ENCODE results near the gene GLIS1. TPM values are rescaled to one million over a fixed set of nuclear protein-coding genes. Genes with fewer than 3 reads are reported as not detected.

Gene GLIS1
- polyA plus RNA-seq, 3 donors, result not detected

DNA sequence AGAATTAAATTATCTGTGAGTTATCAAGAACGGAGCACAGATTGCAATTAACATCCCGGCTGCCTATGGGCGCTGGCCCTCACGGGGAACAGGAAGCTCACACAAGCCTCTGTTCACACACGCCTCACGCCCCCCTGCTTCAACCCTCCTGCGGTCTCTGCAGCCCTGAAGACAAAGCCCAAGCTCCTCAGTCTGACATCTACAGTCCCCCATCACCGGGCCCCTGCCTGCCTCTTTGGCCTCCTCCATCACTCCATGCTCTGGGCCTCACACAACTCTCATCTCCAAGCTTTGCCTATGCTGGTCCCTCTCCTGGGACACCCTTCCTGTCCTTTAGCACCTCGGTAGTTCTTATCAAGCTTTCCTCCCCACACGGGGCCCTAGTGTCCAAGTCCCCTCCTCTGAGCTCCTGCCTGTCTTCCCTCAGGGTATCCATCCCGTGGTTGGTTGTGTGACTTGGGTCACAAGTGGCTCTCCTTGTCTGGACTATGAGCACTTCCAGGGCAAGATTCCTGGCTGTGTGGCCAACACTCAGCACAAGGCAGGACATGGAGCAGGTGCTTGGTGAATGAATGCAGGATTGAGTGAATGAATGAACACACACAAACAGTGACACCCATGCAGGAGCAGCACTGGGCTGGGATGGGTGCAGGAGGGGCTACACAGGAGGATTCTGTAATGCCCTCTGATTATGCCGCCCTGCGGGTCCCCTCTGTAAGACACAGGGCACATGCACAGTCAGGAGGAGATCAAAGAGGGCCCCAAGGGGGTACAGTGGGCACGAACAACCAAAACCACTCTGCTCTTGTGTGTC is 163.6 kb downstream of the GLIS1 start:
- 31% methylated on average over 12 of the region's 14 CpGs for WGBS (ENCODE audit: insufficient coverage)
- Histone ChIP-seq H3K9me3 (replicated peaks in 1 of 2; ENCODE audit: control insufficient read depth in 1 of 2, insufficient read depth in 1 of 2, low read length in 2 of 2) (no peaks in the 10 kb centered on the region), H3K27ac (ENCODE audit: low read depth in 1 of 2, low read length in 2 of 2) (no peak overlapping the region)

DNA sequence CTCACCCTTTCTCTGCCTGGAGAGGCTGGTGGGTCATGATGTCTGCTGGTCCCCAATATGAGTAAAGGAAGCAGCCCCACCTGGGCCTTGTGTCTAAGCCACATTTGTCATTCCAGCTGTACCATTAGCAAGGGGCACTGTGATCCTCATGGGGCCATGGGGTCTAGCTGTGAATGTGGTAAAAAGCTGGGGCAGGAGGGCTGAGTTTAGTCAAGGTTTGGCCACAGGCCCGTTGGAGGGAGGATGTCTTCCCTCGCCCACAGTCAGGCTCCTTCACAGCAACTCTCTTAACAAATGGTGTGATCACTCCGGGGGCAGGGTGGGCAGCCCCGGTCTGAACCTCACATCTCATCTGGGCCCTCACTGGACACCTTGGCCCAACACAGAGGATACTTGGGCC is 164.3 kb downstream of the GLIS1 start:
- no peaks in the 10 kb centered on the region for H3K9me3 Mint-ChIP-seq
- no peaks in the 10 kb centered on the region for H3K27me3 Mint-ChIP-seq (ENCODE audit: low read depth in 3 of 3)

More for the DNA sequence above, 163.6 kb downstream of the GLIS1 start:
- no peak for DNase-seq
- no peaks in the 10 kb centered on the region for H3K27me3 Mint-ChIP-seq (ENCODE audit: low read depth in 3 of 3)
- Histone ChIP-seq H3K9ac (ENCODE audit: insufficient read depth, low read length, poor library complexity, severe bottlenecking) (no peak overlapping the region), H3K36me3 (replicated peaks in 1 of 2; ENCODE audit: control insufficient read depth in 1 of 2, insufficient read depth in 2 of 2, low read length in 2 of 2) (no peaks in the 10 kb centered on the region), H3K4me3 (replicated peaks in 1 of 3; ENCODE audit: low read depth in 2 of 3, low read length in 3 of 3) (no peak overlapping the region), H4K20me1 (ENCODE audit: insufficient read depth, low read length) (no peaks in the 10 kb centered on the region), H3K4me2 (replicated peaks; ENCODE audit: extremely low read depth, low read length, poor library complexity, severe bottlenecking) (no peak overlapping the region), H2AFZ (ENCODE audit: insufficient read depth, low read depth, low read length, poor library complexity, severe bottlenecking) (no peak overlapping the region), H3K4me1 (ENCODE audit: control insufficient read depth in 1 of 2, insufficient read depth in 2 of 2, low read length in 2 of 2) (no peaks in the 10 kb centered on the region), H3K27me3 (ENCODE audit: control insufficient read depth in 2 of 2, insufficient read depth in 2 of 2, low read length in 2 of 2) (no peaks in the 10 kb centered on the region), H3K79me2 (ENCODE audit: insufficient read depth, low read length) (no peaks in the 10 kb centered on the region)
- H3K36me3 Mint-ChIP-seq, result no peaks in the 10 kb centered on the region
- no peak overlapping the region for H3K27ac Mint-ChIP-seq
- intact Hi-C loops (cut with micrococcal nuclease), result no loop called here
- H3K9me3 Mint-ChIP-seq, result no peaks in the 10 kb centered on the region
- no peak overlapping the region for H3K4me3 Mint-ChIP-seq
- TF ChIP-seq CTCF (IDR thresholded peaks at IDR 0.05), result no peak
- no peaks in the 10 kb centered on the region for H3K4me1 Mint-ChIP-seq

More for the DNA sequence above, 164.3 kb downstream of the GLIS1 start:
- Histone ChIP-seq H3K4me1 (ENCODE audit: control insufficient read depth in 1 of 2, insufficient read depth in 2 of 2, low read length in 2 of 2) (no peaks in the 10 kb centered on the region), H4K20me1 (ENCODE audit: insufficient read depth, low read length) (no peaks in the 10 kb centered on the region), H3K27ac (ENCODE audit: low read depth in 1 of 2, low read length in 2 of 2) (no peak overlapping the region), H3K4me2 (replicated peaks; ENCODE audit: extremely low read depth, low read length, poor library complexity, severe bottlenecking) (no peak overlapping the region), H3K36me3 (replicated peaks in 1 of 2; ENCODE audit: control insufficient read depth in 1 of 2, insufficient read depth in 2 of 2, low read length in 2 of 2) (no peaks in the 10 kb centered on the region), H3K79me2 (ENCODE audit: insufficient read depth, low read length) (no peaks in the 10 kb centered on the region), H3K4me3 (replicated peaks in 1 of 3; ENCODE audit: low read depth in 2 of 3, low read length in 3 of 3) (no peak overlapping the region), H3K9ac (ENCODE audit: insufficient read depth, low read length, poor library complexity, severe bottlenecking) (no peak overlapping the region), H2AFZ (ENCODE audit: insufficient read depth, low read depth, low read length, poor library complexity, severe bottlenecking) (no peak overlapping the region), H3K9me3 (replicated peaks in 1 of 2; ENCODE audit: control insufficient read depth in 1 of 2, insufficient read depth in 1 of 2, low read length in 2 of 2) (no peaks in the 10 kb centered on the region), H3K27me3 (ENCODE audit: control insufficient read depth in 2 of 2, insufficient read depth in 2 of 2, low read length in 2 of 2) (no peaks in the 10 kb centered on the region)
- TF ChIP-seq CTCF (IDR thresholded peaks at IDR 0.05), result no peak
- 63% methylated on average over 2 of the region's 4 CpGs for WGBS (ENCODE audit: insufficient coverage)
- DNase-seq, result no peak
- intact Hi-C loops (cut with micrococcal nuclease), result no loop called here
- H3K27ac Mint-ChIP-seq, result no peak overlapping the region
- no peaks in the 10 kb centered on the region for H3K36me3 Mint-ChIP-seq
- H3K4me1 Mint-ChIP-seq, result no peaks in the 10 kb centered on the region
- H3K4me3 Mint-ChIP-seq, result no peak overlapping the region
